Small intestine (tissue), 16 donors: ENCODE results near the gene ATAD3C. TPM values are rescaled to one million over a fixed set of nuclear protein-coding genes. Genes with fewer than 3 reads are reported as not detected.
"Not testable (repeated sequence)": the region's sequence is repeated elsewhere in the genome, so short reads cannot be mapped to it uniquely, and the experiment has no call there.

Experiments
- DNase-seq, 2 donors: peaks; one replicate each; pipeline versions ENCODE4 v3.0.0 to v3.0.0-alpha.2; 2013
- FAIRE-seq: peaks from 2 replicates; lab custom pipeline; 2012; peaks lifted over from hg19 to GRCh38; lab: Jason Lieb, UNC
- H3K27ac ChIP-seq, 3 donors: one replicate each; pipeline ENCODE4 v1.5.1; 2013; ENCODE audit warnings: low read length in 2 of 3, mild to moderate bottlenecking in 2 of 3, control low read depth in 1 of 3, inconsistent platforms in 1 of 3, low read depth in 1 of 3, moderate library complexity in 1 of 3
- H3K27me3 ChIP-seq, 3 donors: one replicate each; pipeline ENCODE4 v1.6.1; 2013; ENCODE audit warnings: low read length in 3 of 3, inconsistent platforms in 1 of 3; ENCODE audit not compliant: control insufficient read depth in 3 of 3, insufficient read depth in 3 of 3
- H3K36me3 ChIP-seq, 3 donors: one replicate each; pipeline ENCODE4 v1.6.1; 2013; ENCODE audit warnings: low read length in 3 of 3, inconsistent platforms in 1 of 3, low read depth in 1 of 3, mild to moderate bottlenecking in 1 of 3, moderate library complexity in 1 of 3; ENCODE audit not compliant: control insufficient read depth in 3 of 3, insufficient read depth in 2 of 3
- H3K4me1 ChIP-seq, 3 donors: one replicate each; pipeline ENCODE4 v1.6.1; 2013; ENCODE audit warnings: low read length in 2 of 3, inconsistent platforms in 1 of 3, low read depth in 1 of 3, mild to moderate bottlenecking in 1 of 3, moderate library complexity in 1 of 3; ENCODE audit not compliant: control insufficient read depth in 3 of 3, insufficient read depth in 2 of 3
- H3K4me3 ChIP-seq, 3 donors: one replicate each; pipeline ENCODE4 v1.5.1; 2013; ENCODE audit warnings: low read length in 3 of 3, control low read depth in 1 of 3, inconsistent platforms in 1 of 3, low read depth in 1 of 3, mild to moderate bottlenecking in 1 of 3, moderate library complexity in 1 of 3
- H3K9me3 ChIP-seq, 2 donors: one replicate each; pipeline ENCODE4 v1.6.1; 2013; ENCODE audit warnings: low read depth in 1 of 2, low read length in 1 of 2; ENCODE audit not compliant: control insufficient read depth in 2 of 2, insufficient read depth in 1 of 2
- WGBS, 3 donors: extraction: QIAGEN DNeasy Blood & Tissue Kit; methylation state at CpG; one replicate each; pipeline ENCODE4 v1.1.7; 2013; 5-methylcytosine and 5-hydroxymethylcytosine counted together
- long read RNA-seq, 10 donors: transcript quantifications; one replicate each; lab custom pipeline, GENCODE V29; 2026
- polyA plus RNA-seq, 4 donors: library from polyadenylated mRNA; stranded (reverse) in 3 of 4; unstranded in 1 of 4; fragments of 200-250 nt in 3 of 4; fragments of 120-200 nt in 1 of 4; gene quantifications; one replicate each; pipeline versions ENCODE4 v1.2.1 to v1.2.3, GENCODE V29; 2013
- donor health status: healthy with polysubstance abuse.
- donor health status: control.
- donor health status: control.
- donor health status: Bipolar disorder and iron deficiency.
- donor health status: healthy.

The ATAD3C gene, protein sequence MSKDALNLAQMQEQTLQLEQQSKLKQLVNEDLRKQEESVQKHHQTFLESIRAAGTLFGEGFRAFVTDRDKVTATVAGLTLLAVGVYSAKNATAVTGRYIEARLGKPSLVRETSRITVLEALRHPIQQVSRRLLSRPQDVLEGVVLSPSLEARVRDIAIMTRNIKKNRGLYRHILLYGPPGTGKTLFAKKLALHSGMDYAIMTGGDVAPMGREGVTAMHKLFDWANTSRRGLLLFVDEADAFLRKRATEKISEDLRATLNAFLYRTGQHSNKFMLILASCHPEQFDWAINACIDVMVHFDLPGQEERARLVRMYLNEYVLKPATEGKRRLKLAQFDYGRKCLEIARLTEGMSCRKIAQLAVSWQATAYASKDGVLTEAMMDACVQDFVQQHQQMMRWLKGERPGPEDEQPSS
- polyA plus RNA-seq = 1 to 10 TPM in 1 of 4 donors, under 1 TPM in 2, not detected in 1; 0.27 to 1.5 (median 0.66) TPM
- long read RNA-seq, donor 1 = 0 reads
- long read RNA-seq, donor 2 = 0 reads
- long read RNA-seq, donor 3 = 0 reads
- long read RNA-seq, donor 4 = 0 reads
- long read RNA-seq, donor 5 = 0 reads
- long read RNA-seq, donor 6 = 0 reads
- long read RNA-seq, donor 7 = 0 reads
- long read RNA-seq, donor 8 = 0 reads
- long read RNA-seq, donor 9 = 0 reads
- long read RNA-seq, donor 10 = 0 reads

DNA sequence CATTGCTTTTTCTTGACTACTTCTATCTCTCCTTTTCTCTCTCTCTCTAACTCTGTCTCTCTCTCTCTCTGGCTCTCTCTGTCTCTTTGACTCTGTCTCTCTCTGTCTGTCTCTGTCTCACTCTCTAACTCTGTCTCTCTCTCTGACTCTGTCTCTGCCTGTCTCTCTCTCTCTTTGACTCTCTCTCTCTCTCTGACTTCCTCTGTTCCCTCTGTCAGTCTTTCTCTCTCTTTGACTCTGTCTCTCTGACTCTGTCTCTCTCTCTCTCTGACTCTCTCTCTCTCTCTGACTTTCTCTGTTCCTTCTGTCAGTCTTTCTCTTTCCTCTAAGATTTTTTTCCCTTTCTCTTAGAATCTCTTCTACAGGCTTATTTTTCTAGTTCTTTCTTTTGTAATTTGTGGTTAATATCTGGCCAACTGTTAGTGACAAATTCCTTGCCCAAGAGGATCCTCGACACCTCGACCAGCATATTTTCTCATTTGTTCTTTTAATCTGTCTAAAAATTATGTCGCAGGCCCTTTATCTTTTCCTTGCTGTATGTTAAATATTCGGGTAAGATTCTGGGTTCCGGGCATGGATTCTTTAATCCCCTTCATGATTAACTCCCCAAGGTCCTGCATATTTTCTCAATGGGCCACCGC, at the start of gene ATAD3C:
TSS of gene ATAD3C (plus strand) at position 591 of the 641 bp plus-strand sequence. CDS start 995 bp downstream, outside the sequence.
- Histone ChIP-seq H3K27ac (no peak within 1 kb of the TSS), H3K27me3 (peaks cover 0 to 2% (median 0%) of the 10 kb centered on the region in 3 donors), H3K9me3 (no peaks in the 10 kb centered on the region), H3K36me3 (no peaks in the 10 kb centered on the region), H3K4me1 (no peaks in the 10 kb centered on the region), H3K4me3 (no peak within 1 kb of the TSS)
- no peak for DNase-seq
- no peak for FAIRE-seq
- WGBS, 3 donors = 85 to 91% (median 85%) methylated on average over 6 of the region's 6 CpGs

DNA sequence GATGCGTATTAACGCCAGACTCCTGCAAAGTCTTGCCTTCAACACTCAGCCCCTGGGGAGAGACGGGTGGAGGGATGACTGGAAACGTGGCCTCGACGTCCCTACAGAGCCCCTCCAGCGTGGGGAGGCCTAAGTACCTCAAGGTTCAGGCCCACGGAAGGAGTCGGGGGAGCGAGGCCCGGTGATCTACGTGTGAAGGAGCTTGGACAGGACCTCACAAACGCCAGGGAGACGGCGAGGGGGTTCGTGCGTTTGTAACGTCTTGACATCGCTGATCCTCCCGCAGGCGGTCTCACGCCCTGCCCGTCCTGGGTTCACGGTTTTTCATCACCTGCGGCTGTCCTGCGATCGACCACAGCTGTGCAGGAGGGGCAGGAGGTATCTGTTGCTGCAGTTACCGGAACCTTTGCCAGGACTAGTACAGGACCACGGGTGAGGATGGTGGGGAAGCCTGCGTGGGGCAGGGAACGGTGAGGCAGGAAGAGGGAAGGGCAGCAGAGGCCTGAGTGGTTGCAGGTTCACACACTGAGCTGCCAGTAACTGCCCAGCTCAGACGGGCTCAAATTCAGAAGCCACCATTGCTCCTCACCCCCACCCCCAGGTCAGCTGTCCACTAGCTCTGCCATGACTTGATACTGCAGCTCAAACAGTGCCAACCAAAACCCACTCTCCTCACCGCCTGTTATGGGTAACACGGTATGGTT, 49.5 kb upstream of the ATAD3C start:
- Histone ChIP-seq H3K4me1 (peaks cover 0 to 25% (median 7%) of the 10 kb centered on the region in 3 donors), H3K9me3 (no peaks in the 10 kb centered on the region), H3K36me3 (peaks cover 9 to 79% (median 9%) of the 10 kb centered on the region in 3 donors), H3K27ac (peak overlapping the region; percentile 71 to 90 (median 75)), H3K27me3 (no peaks in the 10 kb centered on the region), H3K4me3 (peak overlapping the region; percentile 82 to 99 (median 89))
- DNase-seq (peak; percentile 13), FAIRE-seq (no peak)
- 3 to 5% (median 4%) methylated on average over 34 of the region's 34 CpGs for WGBS, 3 donors

DNA sequence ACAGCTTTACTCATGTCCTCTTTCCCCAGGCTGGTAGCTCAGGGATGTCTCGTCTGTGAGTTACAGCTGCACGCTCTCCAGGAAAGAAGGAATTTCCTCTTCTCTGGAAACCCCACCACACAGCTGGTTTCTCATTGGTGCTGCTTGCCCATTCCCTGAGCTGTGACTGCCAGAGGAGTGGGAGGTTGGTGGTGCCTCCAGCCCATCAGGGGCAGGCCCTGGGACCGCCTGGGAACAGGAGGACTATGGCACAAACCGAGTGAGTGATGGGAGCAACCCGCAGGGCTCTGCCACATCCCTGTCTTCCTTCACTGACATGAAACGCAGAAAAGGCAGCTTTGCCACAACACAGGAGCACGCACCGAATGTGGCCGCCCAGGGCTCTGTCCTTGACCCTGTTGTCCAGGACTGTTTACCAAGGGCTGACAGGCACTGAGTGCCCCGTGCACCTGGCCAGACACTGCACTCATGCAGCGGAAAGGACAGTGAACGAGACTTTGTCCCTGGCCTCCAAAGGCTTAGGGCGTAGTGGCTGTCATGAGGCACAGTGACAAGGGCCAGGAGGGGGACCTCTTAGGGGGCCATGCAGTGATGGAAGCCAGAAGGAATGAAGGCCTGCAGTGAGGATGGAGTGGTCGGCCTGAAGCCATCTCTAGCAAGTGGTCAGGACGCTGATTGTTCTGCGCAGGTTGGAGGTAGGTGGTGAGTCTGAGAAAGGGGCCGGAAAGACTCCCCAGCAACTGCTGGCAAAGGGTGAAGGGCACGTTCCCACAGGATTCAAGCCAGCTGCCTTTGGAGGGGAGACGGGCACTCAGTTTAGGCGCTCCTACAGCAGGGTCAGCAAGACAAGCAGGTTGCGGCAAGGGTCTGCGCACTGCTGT, 48.7 kb upstream of the ATAD3C start:
- DNase-seq = peak in 1 of 2 donors; percentile 57
- Histone ChIP-seq H3K9me3 (no peaks in the 10 kb centered on the region), H3K27me3 (no peaks in the 10 kb centered on the region), H3K27ac (peak overlapping the region in 2 of 3 donors; percentile 75 to 90), H3K36me3 (peaks cover 3 to 78% (median 5%) of the 10 kb centered on the region in 3 donors), H3K4me1 (peaks cover 0 to 31% (median 7%) of the 10 kb centered on the region in 3 donors), H3K4me3 (peak overlapping the region in 2 of 3 donors; percentile 82 to 99)
- no peak for FAIRE-seq
- 77 to 80% (median 79%) methylated on average over 22 of the region's 22 CpGs for WGBS, 3 donors

DNA sequence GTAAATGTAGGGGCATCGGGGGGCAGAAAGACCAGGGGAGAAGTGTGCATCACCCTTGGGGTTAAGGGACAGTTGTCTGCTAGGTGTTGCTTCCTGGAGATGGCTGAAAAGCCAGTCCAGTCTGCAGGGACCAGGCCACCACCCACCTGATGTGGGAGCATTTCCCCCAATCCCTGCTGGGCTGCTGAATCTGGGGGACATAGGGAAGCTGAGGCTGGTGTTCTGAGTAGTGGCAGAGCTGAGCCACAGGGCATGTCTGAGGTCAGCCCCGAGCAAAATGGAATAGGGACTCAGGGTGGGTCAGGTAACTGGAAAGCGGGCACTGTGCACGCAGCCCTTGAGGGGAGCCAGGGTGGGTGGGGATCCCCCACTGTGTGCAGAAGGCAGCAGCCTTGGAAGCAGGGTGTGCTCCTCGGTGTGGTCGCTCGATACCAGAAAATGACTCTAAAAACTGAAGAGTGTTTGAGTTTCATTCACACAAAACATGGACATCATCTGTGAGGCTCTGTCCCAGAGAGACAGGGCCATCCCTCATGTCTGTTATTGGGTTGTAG, 48.0 kb upstream of the ATAD3C start:
- Histone ChIP-seq H3K4me1 (peaks cover 6 to 36% (median 10%) of the 10 kb centered on the region in 3 donors), H3K27ac (peak overlapping the region in 1 of 3 donors; percentile 75), H3K9me3 (no peaks in the 10 kb centered on the region), H3K27me3 (no peaks in the 10 kb centered on the region), H3K36me3 (peaks cover 3 to 79% (median 5%) of the 10 kb centered on the region in 3 donors), H3K4me3 (peak overlapping the region in 1 of 3 donors; percentile 11)
- DNase-seq = no peak
- no peak for FAIRE-seq
- 86 to 89% (median 88%) methylated on average over 7 of the region's 7 CpGs for WGBS, 3 donors

DNA sequence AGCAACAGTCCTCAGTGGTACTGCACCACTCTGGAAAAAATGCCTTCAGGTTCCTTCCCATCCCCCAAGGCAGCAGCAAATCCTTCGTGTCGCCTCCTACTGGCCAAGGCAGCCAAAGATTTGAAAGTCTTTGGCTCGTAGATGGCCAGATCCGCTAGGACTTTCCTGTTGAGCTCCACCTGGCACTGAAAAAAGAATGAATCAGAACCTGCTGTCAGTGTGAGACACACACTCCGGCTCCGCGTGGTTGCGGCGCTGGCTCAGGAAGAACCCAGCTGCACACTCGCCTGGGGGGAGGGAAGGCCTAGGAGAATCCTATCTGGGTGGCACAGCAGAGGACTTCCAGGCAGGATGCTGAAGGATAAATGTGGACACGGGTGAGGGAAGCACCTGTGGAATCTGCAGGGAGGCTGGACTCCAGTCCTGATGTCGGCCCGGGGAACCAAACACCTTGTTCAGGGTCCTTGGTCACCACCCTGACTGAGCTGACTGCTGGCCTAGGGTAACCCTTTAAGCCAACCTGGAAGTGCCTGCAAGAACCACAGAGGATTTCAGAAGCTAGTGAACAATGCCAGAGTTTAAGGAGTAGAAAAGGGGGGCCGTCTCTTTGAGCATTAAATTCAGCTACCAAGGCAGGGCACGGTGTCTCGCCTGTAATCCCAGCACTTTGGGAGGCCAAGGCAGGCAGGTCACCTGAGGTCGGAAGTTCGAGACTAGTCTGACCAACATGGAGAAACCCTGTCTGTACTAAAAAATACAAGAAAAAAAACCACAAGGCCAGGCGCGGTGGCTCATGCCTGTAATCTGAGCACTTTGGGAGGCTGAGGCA, 47.2 kb upstream of the ATAD3C start:
- Histone ChIP-seq H3K4me1 (peaks cover 6 to 36% (median 10%) of the 10 kb centered on the region in 3 donors), H3K27me3 (no peaks in the 10 kb centered on the region), H3K27ac (no peak overlapping the region), H3K36me3 (peaks cover 3 to 75% (median 5%) of the 10 kb centered on the region in 3 donors), H3K9me3 (no peaks in the 10 kb centered on the region), H3K4me3 (no peak overlapping the region)
- 75 to 79% (median 77%) methylated on average over 20 of the region's 20 CpGs for WGBS, 3 donors
- DNase-seq (peak; percentile 54 to 62), FAIRE-seq (no peak)

DNA sequence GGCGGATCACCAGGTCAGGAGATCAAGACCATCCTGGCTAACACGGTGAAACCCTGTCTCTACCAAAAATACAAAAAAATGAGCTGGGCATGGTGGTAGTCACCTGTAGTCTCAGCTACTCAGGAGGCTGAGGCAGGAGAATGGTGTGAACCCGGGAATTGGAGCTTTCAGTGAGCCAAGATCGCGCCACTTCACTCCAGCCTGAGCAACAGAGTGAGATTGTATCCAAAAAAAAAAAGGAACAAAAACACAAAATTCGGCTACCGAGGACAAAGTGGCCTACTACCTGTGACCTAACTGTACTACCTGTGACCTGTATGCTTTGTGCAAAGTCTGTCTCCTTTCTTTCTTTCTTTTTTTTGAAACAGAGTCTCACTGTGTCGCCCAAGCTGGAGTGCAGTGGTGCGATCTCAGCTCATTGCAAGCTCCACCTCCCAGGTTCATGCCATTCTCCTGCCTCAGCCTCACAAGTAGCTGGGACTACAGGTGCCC, 46.5 kb upstream of the ATAD3C start:
- Histone ChIP-seq H3K36me3 (peaks cover 3 to 69% (median 5%) of the 10 kb centered on the region in 3 donors), H3K4me1 (peaks cover 6 to 31% (median 9%) of the 10 kb centered on the region in 3 donors)
- not testable (repeated sequence) for H3K27me3 ChIP-seq, H3K27ac ChIP-seq, H3K4me3 ChIP-seq, FAIRE-seq, DNase-seq, H3K9me3 ChIP-seq
- 84 to 92% (median 90%) methylated on average over 9 of the region's 9 CpGs for WGBS, 3 donors
